ENCODE results near the gene PLXDC2.

The PLXDC2 gene

GRCh38 chr10:20303453-20304152, 487.4 kb downstream of the PLXDC2 start:
- no peak for DNase-seq (ENCODE audit: extremely low spot score)
- ChIA-PET POLR2A (no interaction called here), CTCF (no interaction called here)
- TF ChIP-seq HDGF (IDR thresholded peaks at IDR 0.05; ENCODE audit: borderline replicate concordance) (no peak), FOXA1 (IDR thresholded peaks at IDR 0.05) (no peak)

DNA sequence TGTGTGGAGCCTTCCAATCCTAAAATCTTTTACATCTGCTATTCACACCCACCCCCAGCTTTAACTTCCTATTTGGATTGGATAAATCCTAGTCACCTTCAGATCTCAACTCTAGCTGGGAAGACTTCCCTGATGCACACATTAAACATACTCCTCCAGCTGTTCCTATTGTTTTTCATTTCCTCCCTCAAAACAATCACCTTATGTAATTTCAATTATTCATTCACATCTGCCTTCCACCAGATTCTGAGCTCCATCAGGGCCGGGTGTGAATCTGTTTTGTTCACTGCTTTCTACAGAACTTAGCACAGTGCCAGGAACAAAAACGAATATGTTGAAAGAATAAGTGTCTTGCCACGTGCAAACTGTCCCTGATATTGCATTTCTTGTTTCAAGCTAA, 497.4 kb downstream of the PLXDC2 start:
- no peak for DNase-seq (ENCODE audit: extremely low spot score)
- TF ChIP-seq L3MBTL2 (conservative IDR thresholded peaks at IDR 0.05): no peak
- no peak for TF ChIP-seq FOXM1 (IDR thresholded peaks at IDR 0.05; ENCODE audit: borderline replicate concordance)
- no peak for TF ChIP-seq HDGF (IDR thresholded peaks at IDR 0.05; ENCODE audit: borderline replicate concordance)
- no peak for TF ChIP-seq TARDBP (IDR thresholded peaks at IDR 0.05)
- no peak for TF ChIP-seq FOXK2 (IDR thresholded peaks at IDR 0.05)
- no peak for TF ChIP-seq LEF1 (IDR thresholded peaks at IDR 0.05; ENCODE audit: borderline replicate concordance)
- TF ChIP-seq SP1 (IDR thresholded peaks at IDR 0.05): no peak
- no peak for TF ChIP-seq ARNT (IDR thresholded peaks at IDR 0.05)
- no peak for TF ChIP-seq NFRKB (IDR thresholded peaks at IDR 0.05)
- TF ChIP-seq CTBP1 (IDR thresholded peaks at IDR 0.05; ENCODE audit: borderline replicate concordance): no peak
- TF ChIP-seq ZNF384 (IDR thresholded peaks at IDR 0.05): no peak
- no peak for TF ChIP-seq SUZ12 (IDR thresholded peaks at IDR 0.05)
- TF ChIP-seq BHLHE40 (IDR thresholded peaks at IDR 0.05; ENCODE audit: borderline replicate concordance): no peak
- TF ChIP-seq, protein P1, sequence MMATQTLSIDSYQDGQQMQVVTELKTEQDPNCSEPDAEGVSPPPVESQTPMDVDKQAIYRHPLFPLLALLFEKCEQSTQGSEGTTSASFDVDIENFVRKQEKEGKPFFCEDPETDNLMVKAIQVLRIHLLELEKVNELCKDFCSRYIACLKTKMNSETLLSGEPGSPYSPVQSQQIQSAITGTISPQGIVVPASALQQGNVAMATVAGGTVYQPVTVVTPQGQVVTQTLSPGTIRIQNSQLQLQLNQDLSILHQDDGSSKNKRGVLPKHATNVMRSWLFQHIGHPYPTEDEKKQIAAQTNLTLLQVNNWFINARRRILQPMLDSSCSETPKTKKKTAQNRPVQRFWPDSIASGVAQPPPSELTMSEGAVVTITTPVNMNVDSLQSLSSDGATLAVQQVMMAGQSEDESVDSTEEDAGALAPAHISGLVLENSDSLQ (IDR thresholded peaks at IDR 0.05): no peak
- TF ChIP-seq FOXA1 (IDR thresholded peaks at IDR 0.05): no peak
- TF ChIP-seq ELF4 (IDR thresholded peaks at IDR 0.05): no peak
- CTCF ChIA-PET: no interaction called here
- POLR2A ChIA-PET: no interaction called here

- POLR2A ChIA-PET: no interaction called here
- no peak for TF ChIP-seq FOXA1 (IDR thresholded peaks at IDR 0.05)
- CTCF ChIA-PET: no interaction called here
Observed at GRCh38 chr10:20314431-20314830, 498.2 kb downstream of the PLXDC2 start.

GRCh38 chr10:20327954-20328353, 511.7 kb downstream of the PLXDC2 start:
- ChIA-PET POLR2A (no interaction called here), CTCF (no interaction called here)

More at GRCh38 chr10:20314431-20314830, 498.2 kb downstream of the PLXDC2 start:
- DNase-seq (ENCODE audit: extremely low spot score): no peak

DNA sequence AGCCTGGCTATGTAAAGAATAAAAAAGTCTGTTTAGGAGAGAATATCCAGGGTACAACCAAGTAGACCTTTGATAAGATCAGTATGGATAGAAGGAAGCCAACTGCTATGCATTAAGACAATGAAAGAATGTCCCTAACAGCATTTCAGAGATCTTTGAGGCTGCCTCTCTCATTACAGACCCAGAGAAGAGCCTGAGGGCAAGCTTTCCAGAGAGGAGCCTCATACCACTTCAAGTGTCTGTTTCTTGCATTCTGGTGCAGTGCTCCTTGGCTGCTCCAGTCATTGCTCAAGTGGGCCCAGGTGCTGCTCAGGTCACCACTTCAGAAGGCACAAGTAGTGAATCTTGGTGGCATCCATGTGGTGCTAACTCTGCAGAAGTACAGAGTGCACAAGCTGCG, 514.0 kb downstream of the PLXDC2 start:
- no peak for DNase-seq (ENCODE audit: extremely low spot score)
- ChIA-PET POLR2A (no interaction called here), CTCF (no interaction called here)
- no peak for TF ChIP-seq ARNT (IDR thresholded peaks at IDR 0.05)
- no peak for TF ChIP-seq FOXA1 (IDR thresholded peaks at IDR 0.05)
- TF ChIP-seq FOXM1 (IDR thresholded peaks at IDR 0.05; ENCODE audit: borderline replicate concordance): no peak
- no peak for TF ChIP-seq CTBP1 (IDR thresholded peaks at IDR 0.05; ENCODE audit: borderline replicate concordance)
- no peak for TF ChIP-seq FOXK2 (IDR thresholded peaks at IDR 0.05)
- no peak for TF ChIP-seq SP1 (IDR thresholded peaks at IDR 0.05)
- no peak for TF ChIP-seq TARDBP (IDR thresholded peaks at IDR 0.05)

More at GRCh38 chr10:20327954-20328353, 511.7 kb downstream of the PLXDC2 start:
- DNase-seq (ENCODE audit: extremely low spot score): no peak
- TF ChIP-seq TARDBP (IDR thresholded peaks at IDR 0.05) (no peak), SP1 (IDR thresholded peaks at IDR 0.05) (no peak), FOXA1 (IDR thresholded peaks at IDR 0.05) (no peak), ARNT (IDR thresholded peaks at IDR 0.05) (no peak), HDGF (IDR thresholded peaks at IDR 0.05; ENCODE audit: borderline replicate concordance) (no peak), ELF4 (IDR thresholded peaks at IDR 0.05) (no peak), L3MBTL2 (conservative IDR thresholded peaks at IDR 0.05) (no peak), FOXK2 (IDR thresholded peaks at IDR 0.05) (no peak), LEF1 (IDR thresholded peaks at IDR 0.05; ENCODE audit: borderline replicate concordance) (no peak), FOXM1 (IDR thresholded peaks at IDR 0.05; ENCODE audit: borderline replicate concordance) (no peak), BHLHE40 (IDR thresholded peaks at IDR 0.05; ENCODE audit: borderline replicate concordance) (no peak), ZNF384 (IDR thresholded peaks at IDR 0.05) (no peak), NFRKB (IDR thresholded peaks at IDR 0.05) (no peak), CTBP1 (IDR thresholded peaks at IDR 0.05; ENCODE audit: borderline replicate concordance) (no peak), SUZ12 (IDR thresholded peaks at IDR 0.05) (no peak)
- TF ChIP-seq, protein P1 (IDR thresholded peaks at IDR 0.05): no peak

DNA sequence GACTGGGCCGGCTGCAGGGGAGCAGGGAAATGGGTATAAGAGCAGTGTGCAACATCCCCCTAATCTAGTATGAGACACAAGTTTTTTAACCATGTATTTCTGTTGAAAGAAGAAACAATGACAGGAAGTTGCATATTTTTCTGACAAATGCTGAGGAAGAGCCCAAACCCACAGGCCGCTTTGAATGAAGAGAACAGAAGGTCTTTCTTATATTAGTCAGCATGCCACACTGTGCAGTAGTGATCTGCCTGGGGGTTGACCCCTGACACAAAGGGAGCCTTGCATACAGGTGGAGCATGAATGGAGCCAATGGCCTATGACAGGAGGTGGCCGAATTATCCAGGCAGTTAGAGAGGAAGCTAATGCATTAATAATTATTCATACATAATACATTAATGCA, 518.3 kb downstream of the PLXDC2 start:
- POLR2A ChIA-PET: no interaction called here
- CTCF ChIA-PET: no interaction called here
- DNase-seq (ENCODE audit: extremely low spot score): no peak
- TF ChIP-seq FOXM1 (IDR thresholded peaks at IDR 0.05; ENCODE audit: borderline replicate concordance) (no peak), SP1 (IDR thresholded peaks at IDR 0.05) (no peak), LEF1 (IDR thresholded peaks at IDR 0.05; ENCODE audit: borderline replicate concordance) (no peak), CTBP1 (IDR thresholded peaks at IDR 0.05; ENCODE audit: borderline replicate concordance) (no peak)
